Mesendoderm (in vitro differentiated cells): Measurements from ENCODE around the gene ANKRD12.

ENCODE experiments used
- DNase-seq: peaks from one replicate; pipeline ENCODE4 v3.0.0; 2013
- H2AK5ac ChIP-seq: 2 replicates; pipeline ENCODE4 v1.6.1; 2013; ENCODE audit warnings: low read length, inconsistent platforms
- H2BK120ac ChIP-seq: 2 replicates; pipeline ENCODE4 v1.6.1; 2013; ENCODE audit warnings: low read depth, mild to moderate bottlenecking, low read length, moderate library complexity, mixed read lengths
- H2BK15ac ChIP-seq: replicated peaks from 2 replicates; pipeline ENCODE4 v1.6.1; 2013; ENCODE audit warnings: low read depth, mild to moderate bottlenecking, moderate library complexity
- H2BK5ac ChIP-seq: 2 replicates; pipeline ENCODE4 v1.6.1; 2013; ENCODE audit warnings: low read length, inconsistent platforms
- H3K18ac ChIP-seq: 2 replicates; pipeline ENCODE4 v1.6.1; 2013; ENCODE audit warnings: mild to moderate bottlenecking, low read length, mixed read lengths
- H3K23ac ChIP-seq: one replicate; pipeline ENCODE4 v1.6.1; 2013; ENCODE audit warnings: low read length
- H3K27ac ChIP-seq: 2 replicates; pipeline ENCODE4 v1.5.1; 2013; ENCODE audit warnings: low read depth, mild to moderate bottlenecking, inconsistent platforms, low read length, moderate library complexity
- H3K27me3 ChIP-seq: 2 replicates; pipeline ENCODE4 v1.6.1; 2013; ENCODE audit warnings: low read length, control low read depth, mild to moderate bottlenecking, inconsistent platforms; ENCODE audit not compliant: insufficient read depth, poor library complexity
- H3K36me3 ChIP-seq: 2 replicates; pipeline ENCODE4 v1.6.1; 2013; ENCODE audit warnings: low read length, inconsistent platforms; ENCODE audit not compliant: control insufficient read depth, insufficient read depth
- H3K4ac ChIP-seq: one replicate; pipeline ENCODE4 v1.6.1; 2013; ENCODE audit warnings: low read depth, mild to moderate bottlenecking, low read length, moderate library complexity
- H3K4me1 ChIP-seq: 2 replicates; pipeline ENCODE4 v1.6.1; 2013; ENCODE audit warnings: low read depth, low read length, inconsistent platforms; ENCODE audit not compliant: control insufficient read depth
- H3K4me2 ChIP-seq: 2 replicates; pipeline ENCODE4 v1.6.1; 2013; ENCODE audit warnings: low read length
- H3K4me3 ChIP-seq: 2 replicates; pipeline ENCODE4 v1.5.1; 2013; ENCODE audit warnings: mild to moderate bottlenecking, low read length
- H3K56ac ChIP-seq: one replicate; pipeline ENCODE4 v1.6.1; 2013; ENCODE audit warnings: low read length
- H3K79me1 ChIP-seq: 2 replicates; pipeline ENCODE4 v1.6.1; 2013; ENCODE audit warnings: low read length, inconsistent platforms
- H3K79me2 ChIP-seq: 2 replicates; pipeline ENCODE4 v1.6.1; 2013; ENCODE audit warnings: mild to moderate bottlenecking, low read length; ENCODE audit not compliant: control insufficient read depth, insufficient read depth
- H3K9ac ChIP-seq: 2 replicates; pipeline ENCODE4 v1.6.1; 2013; ENCODE audit warnings: low read length, inconsistent platforms
- H4K5ac ChIP-seq: one replicate; pipeline ENCODE4 v1.6.1; 2013; ENCODE audit warnings: low read length
- H4K8ac ChIP-seq: one replicate; pipeline ENCODE4 v1.6.1; 2013; ENCODE audit warnings: low read depth, mild to moderate bottlenecking, control low read depth, low read length, moderate library complexity
- WGBS: extraction: QIAGEN DNeasy Blood & Tissue Kit; methylation state at CpG from one replicate; pipeline ENCODE4 v1.1.7; 2013; ENCODE audit warnings: low lambda C conversion rate, missing lambda C conversion rate; ENCODE audit not compliant: insufficient coverage; ENCODE audit errors: extremely low coverage; 5-methylcytosine and 5-hydroxymethylcytosine counted together

The ANKRD12 gene

GRCh38 chr18:9147440-9148202 is 11.0 kb downstream of the ANKRD12 start:
- Histone ChIP-seq H2AK5ac (no peak overlapping the region), H3K4me1 (no peaks in the 10 kb centered on the region), H2BK5ac (no peak overlapping the region), H3K56ac (no peak overlapping the region), H3K36me3 (no peaks in the 10 kb centered on the region), H3K79me1 (peaks cover 6% of the 10 kb centered on the region), H3K79me2 (peaks cover 12% of the 10 kb centered on the region), H4K8ac (no peak overlapping the region), H2BK120ac (no peak overlapping the region), H3K4ac (no peak overlapping the region), H3K9ac (no peak overlapping the region), H3K4me3 (no peak overlapping the region), H3K18ac (no peak overlapping the region), H2BK15ac (no peak overlapping the region), H3K27me3 (no peaks in the 10 kb centered on the region), H3K23ac (no peak overlapping the region), H3K4me2 (no peak overlapping the region), H3K27ac (no peak overlapping the region), H4K5ac (no peak overlapping the region)
- DNase-seq, result peak; percentile 76
- no CpG with 5 or more reads among the region's 1 CpG for WGBS

- Histone ChIP-seq H3K56ac (no peak overlapping the region), H2BK5ac (no peak overlapping the region), H2AK5ac (no peak overlapping the region), H3K9ac (no peak overlapping the region), H3K18ac (no peak overlapping the region), H3K79me1 (peaks cover 6% of the 10 kb centered on the region), H3K27ac (no peak overlapping the region), H3K23ac (no peak overlapping the region), H3K4me1 (no peaks in the 10 kb centered on the region), H3K4ac (no peak overlapping the region), H3K27me3 (no peaks in the 10 kb centered on the region), H2BK15ac (no peak overlapping the region), H3K4me2 (no peak overlapping the region), H2BK120ac (no peak overlapping the region), H4K5ac (no peak overlapping the region), H4K8ac (no peak overlapping the region), H3K79me2 (peaks cover 12% of the 10 kb centered on the region), H3K36me3 (no peaks in the 10 kb centered on the region), H3K4me3 (no peak overlapping the region)
- no peak for DNase-seq
- no CpG with 5 or more reads among the region's 1 CpG for WGBS
These were observed 11.6 kb downstream of the ANKRD12 start for GRCh38 chr18:9148203-9148552.

GRCh38 chr18:9150121-9150520 is 13.5 kb downstream of the ANKRD12 start:
- H4K5ac ChIP-seq, result no peak overlapping the region
- no peak overlapping the region for H4K8ac ChIP-seq
- no peak overlapping the region for H3K4ac ChIP-seq
- no peak overlapping the region for H3K18ac ChIP-seq
- H2BK120ac ChIP-seq, result no peak overlapping the region
- no peak overlapping the region for H3K23ac ChIP-seq
- no peak overlapping the region for H2BK5ac ChIP-seq
- H3K9ac ChIP-seq, result no peak overlapping the region
- DNase-seq, result no peak
- no CpG with 5 or more reads among the region's 5 CpGs for WGBS
- peaks cover 10% of the 10 kb centered on the region for H3K79me1 ChIP-seq
- H3K27ac ChIP-seq, result no peak overlapping the region
- H2BK15ac ChIP-seq, result no peak overlapping the region
- no peak overlapping the region for H3K4me3 ChIP-seq
- H3K4me2 ChIP-seq, result no peak overlapping the region
- no peak overlapping the region for H3K56ac ChIP-seq
- peaks cover 13% of the 10 kb centered on the region for H3K79me2 ChIP-seq
- no peaks in the 10 kb centered on the region for H3K36me3 ChIP-seq
- H3K4me1 ChIP-seq, result no peaks in the 10 kb centered on the region
- H3K27me3 ChIP-seq, result no peaks in the 10 kb centered on the region
- H2AK5ac ChIP-seq, result no peak overlapping the region

GRCh38 chr18:9153256-9153655 is 16.7 kb downstream of the ANKRD12 start:
- WGBS, result no CpG with 5 or more reads among the region's 1 CpG
- H3K18ac ChIP-seq, result no peak overlapping the region
- no peak overlapping the region for H3K4me3 ChIP-seq
- H3K4me1 ChIP-seq, result no peaks in the 10 kb centered on the region
- no peak overlapping the region for H3K4me2 ChIP-seq
- H2BK15ac ChIP-seq, result no peak overlapping the region
- H2BK120ac ChIP-seq, result no peak overlapping the region
- no peak overlapping the region for H4K5ac ChIP-seq
- peaks cover 13% of the 10 kb centered on the region for H3K79me2 ChIP-seq
- H3K27ac ChIP-seq, result no peak overlapping the region
- no peak overlapping the region for H2AK5ac ChIP-seq
- H3K27me3 ChIP-seq, result no peaks in the 10 kb centered on the region
- no peak overlapping the region for H3K56ac ChIP-seq
- no peak for DNase-seq
- no peak overlapping the region for H3K4ac ChIP-seq
- H3K23ac ChIP-seq, result no peak overlapping the region
- peaks cover 11% of the 10 kb centered on the region for H3K79me1 ChIP-seq
- H3K36me3 ChIP-seq, result no peaks in the 10 kb centered on the region
- H3K9ac ChIP-seq, result no peak overlapping the region
- no peak overlapping the region for H4K8ac ChIP-seq
- no peak overlapping the region for H2BK5ac ChIP-seq

GRCh38 chr18:9156604-9157249 is 20.1 kb downstream of the ANKRD12 start:
- H3K4me1 ChIP-seq, result no peaks in the 10 kb centered on the region
- H3K79me1 ChIP-seq, result peaks cover 8% of the 10 kb centered on the region
- H2BK120ac ChIP-seq, result no peak overlapping the region
- no peaks in the 10 kb centered on the region for H3K27me3 ChIP-seq
- no peak overlapping the region for H3K23ac ChIP-seq
- H3K4me2 ChIP-seq, result no peak overlapping the region
- H3K36me3 ChIP-seq, result no peaks in the 10 kb centered on the region
- H3K56ac ChIP-seq, result no peak overlapping the region
- no CpG with 5 or more reads among the region's 4 CpGs for WGBS
- no peak overlapping the region for H3K9ac ChIP-seq
- H4K8ac ChIP-seq, result no peak overlapping the region
- H2BK5ac ChIP-seq, result no peak overlapping the region
- DNase-seq, result no peak
- H3K4ac ChIP-seq, result no peak overlapping the region
- no peak overlapping the region for H3K4me3 ChIP-seq
- no peak overlapping the region for H3K27ac ChIP-seq
- no peak overlapping the region for H4K5ac ChIP-seq
- no peak overlapping the region for H3K18ac ChIP-seq
- H2AK5ac ChIP-seq, result no peak overlapping the region
- peaks cover 6% of the 10 kb centered on the region for H3K79me2 ChIP-seq
- H2BK15ac ChIP-seq, result no peak overlapping the region
